Activated CD8-positive, alpha-beta memory T cell treated with anti-CD3 and anti-CD28 coated beads, Interleukin-2, amount 10 ng/mL, durations not matched to agents 7 days and 5 days (primary cell): Measurements from ENCODE around the gene FRZB. TPM values are rescaled to one million over a fixed set of nuclear protein-coding genes. Genes with fewer than 3 reads are reported as not detected.
"Not testable (repeated sequence)": the region's sequence is repeated elsewhere in the genome, so short reads cannot be mapped to it uniquely, and the experiment has no call there.

ENCODE experiments used
- ATAC-seq: fragments of 150-1000 bp; cut with Tn5 transposase; one replicate; pipeline ENCODE4 v1.10.0; 2021; ENCODE audit warnings: moderate library complexity
- CTCF ChIA-PET: fragments of 350-600 bp; sonication (Branson Sonifier 250); formaldehyde crosslinking; loops from one replicate; lab custom pipeline; 2021; ENCODE audit warnings: antibody characterized with exemption; lab: Charles Lee
- DNase-seq: peaks from one replicate; pipeline ENCODE4 v3.0.0-alpha.2; 2020
- H3K27ac Mint-ChIP-seq: one replicate; pipeline ENCODE4 v1.8.0; 2021; ENCODE audit warnings: mild to moderate bottlenecking, mixed read lengths
- H3K27me3 Mint-ChIP-seq: one replicate; pipeline ENCODE4 v1.8.0; 2021; ENCODE audit warnings: mixed read lengths
- H3K36me3 Mint-ChIP-seq: one replicate; pipeline ENCODE4 v1.8.0; 2021; ENCODE audit warnings: mild to moderate bottlenecking, mixed read lengths
- H3K4me1 Mint-ChIP-seq: one replicate; pipeline ENCODE4 v1.8.0; 2021; ENCODE audit warnings: mixed read lengths
- H3K4me3 Mint-ChIP-seq: one replicate; pipeline ENCODE4 v1.8.0; 2021; ENCODE audit warnings: mild to moderate bottlenecking, moderate library complexity, mixed read lengths
- H3K9me3 Mint-ChIP-seq: one replicate; pipeline ENCODE4 v1.8.0; 2022; ENCODE audit warnings: low read depth, mixed read lengths
- total RNA-seq, 2 experiments: library from RNA; stranded (reverse); gene quantifications; one replicate each; pipeline ENCODE4 v1.2.3, GENCODE V29; 2021

FRZB gene
- total RNA-seq, 2 experiments from 2014 or later: not detected

GRCh38 chr2:182880100-182880499, 13.7 kb upstream of the FRZB start:
- ATAC-seq, CTCF ChIA-PET, H3K4me1 Mint-ChIP-seq: not testable (repeated sequence)

GRCh38 chr2:182876653-182877052, 10.2 kb upstream of the FRZB start:
- DNase-seq, H3K4me1 Mint-ChIP-seq, H3K4me3 Mint-ChIP-seq, CTCF ChIA-PET, ATAC-seq, H3K27ac Mint-ChIP-seq, H3K36me3 Mint-ChIP-seq, H3K9me3 Mint-ChIP-seq: not testable (repeated sequence)
- H3K27me3 Mint-ChIP-seq: peaks cover 22% of the 10 kb centered on the region

More at GRCh38 chr2:182880100-182880499, 13.7 kb upstream of the FRZB start:
- not testable (repeated sequence) for H3K9me3 Mint-ChIP-seq, H3K36me3 Mint-ChIP-seq, DNase-seq, H3K4me3 Mint-ChIP-seq, H3K27ac Mint-ChIP-seq
- H3K27me3 Mint-ChIP-seq: peaks cover 21% of the 10 kb centered on the region

- CTCF ChIA-PET: no interaction called here
These were observed 3.8 kb upstream of the FRZB start for GRCh38 chr2:182870227-182870626.

GRCh38 chr2:182868054-182868796, 1.8 kb upstream of the FRZB start:
- Mint-ChIP-seq H3K27ac (no peak overlapping the region), H3K27me3 (peaks cover 75% of the 10 kb centered on the region), H3K4me3 (no peak overlapping the region), H3K4me1 (peaks cover 19% of the 10 kb centered on the region), H3K36me3 (no peaks in the 10 kb centered on the region), H3K9me3 (no peaks in the 10 kb centered on the region)
- DNase-seq (no peak), ATAC-seq (no peak)
- CTCF ChIA-PET: no interaction called here

More at GRCh38 chr2:182870227-182870626, 3.8 kb upstream of the FRZB start:
- H3K4me1 Mint-ChIP-seq: peaks cover 19% of the 10 kb centered on the region
- no peak overlapping the region for H3K27ac Mint-ChIP-seq
- no peak overlapping the region for H3K4me3 Mint-ChIP-seq
- peaks cover 5% of the 10 kb centered on the region for H3K9me3 Mint-ChIP-seq
- DNase-seq: no peak
- no peak for ATAC-seq
- peaks cover 59% of the 10 kb centered on the region for H3K27me3 Mint-ChIP-seq
- peaks cover 2% of the 10 kb centered on the region for H3K36me3 Mint-ChIP-seq

- Mint-ChIP-seq H3K36me3 (no peaks in the 10 kb centered on the region), H3K4me3 (no peak overlapping the region), H3K9me3 (no peaks in the 10 kb centered on the region), H3K4me1 (peaks cover 19% of the 10 kb centered on the region), H3K27me3 (peaks cover 82% of the 10 kb centered on the region), H3K27ac (no peak overlapping the region)
- no peak for ATAC-seq
- CTCF ChIA-PET: interaction anchor here (1.4 kb wide), 1 partner anchor 112 kb away, joined by 3 read pairs; no protein-coding TSS in a partner anchor
- no peak for DNase-seq
These were observed 1.1 kb upstream of the FRZB start for GRCh38 chr2:182867426-182868053.

GRCh38 chr2:182866095-182866460, 359 bp downstream of the FRZB start:
- CTCF ChIA-PET: interaction anchor here (1.4 kb wide), 1 partner anchor 114 kb away, joined by 3 read pairs; no protein-coding TSS in a partner anchor
- Mint-ChIP-seq H3K36me3 (no peaks in the 10 kb centered on the region), H3K27ac (no peak overlapping the region), H3K4me3 (peak overlapping the region; percentile 12), H3K27me3 (peaks cover 89% of the 10 kb centered on the region), H3K9me3 (no peaks in the 10 kb centered on the region), H3K4me1 (peaks cover 19% of the 10 kb centered on the region)
- DNase-seq (no peak), ATAC-seq (peak; percentile 40)

GRCh38 chr2:182864949-182865570, 1.4 kb downstream of the FRZB start:
- DNase-seq (no peak), ATAC-seq (no peak)
- Mint-ChIP-seq H3K4me1 (peaks cover 19% of the 10 kb centered on the region), H3K36me3 (no peaks in the 10 kb centered on the region), H3K4me3 (no peak overlapping the region), H3K27ac (no peak overlapping the region), H3K9me3 (no peaks in the 10 kb centered on the region), H3K27me3 (peaks cover 93% of the 10 kb centered on the region)
- CTCF ChIA-PET: no interaction called here

GRCh38 chr2:182863642-182864041, 2.8 kb downstream of the FRZB start:
- Mint-ChIP-seq H3K27ac (no peak overlapping the region), H3K36me3 (no peaks in the 10 kb centered on the region), H3K4me3 (no peak overlapping the region), H3K27me3 (peaks cover 82% of the 10 kb centered on the region), H3K9me3 (no peaks in the 10 kb centered on the region), H3K4me1 (peaks cover 19% of the 10 kb centered on the region)
- ATAC-seq: no peak
- CTCF ChIA-PET: no interaction called here
- no peak for DNase-seq

GRCh38 chr2:182862091-182862490, 4.3 kb downstream of the FRZB start:
- Mint-ChIP-seq H3K27ac (no peak overlapping the region), H3K27me3 (peaks cover 70% of the 10 kb centered on the region), H3K36me3 (no peaks in the 10 kb centered on the region), H3K9me3 (no peaks in the 10 kb centered on the region), H3K4me1 (peaks cover 11% of the 10 kb centered on the region), H3K4me3 (no peak overlapping the region)
- CTCF ChIA-PET: no interaction called here
- no peak for ATAC-seq
- DNase-seq: no peak

- CTCF ChIA-PET: interaction anchor here (0.7 kb wide), 1 partner anchor 1009 kb away, joined by 3 read pairs; no protein-coding TSS in a partner anchor
- H3K4me1 Mint-ChIP-seq: peaks cover 3% of the 10 kb centered on the region
- H3K4me3 Mint-ChIP-seq: no peak overlapping the region
- ATAC-seq: no peak
- no peaks in the 10 kb centered on the region for H3K36me3 Mint-ChIP-seq
- H3K9me3 Mint-ChIP-seq: no peaks in the 10 kb centered on the region
- DNase-seq: no peak
- H3K27ac Mint-ChIP-seq: no peak overlapping the region
- H3K27me3 Mint-ChIP-seq: peaks cover 69% of the 10 kb centered on the region
These were observed 5.6 kb downstream of the FRZB start for GRCh38 chr2:182860858-182861257.

GRCh38 chr2:182858671-182859070, 7.8 kb downstream of the FRZB start:
- no peaks in the 10 kb centered on the region for H3K9me3 Mint-ChIP-seq
- no peaks in the 10 kb centered on the region for H3K36me3 Mint-ChIP-seq
- no peaks in the 10 kb centered on the region for H3K4me1 Mint-ChIP-seq
- H3K27ac Mint-ChIP-seq: no peak overlapping the region
- H3K27me3 Mint-ChIP-seq: peaks cover 64% of the 10 kb centered on the region
- H3K4me3 Mint-ChIP-seq: no peak overlapping the region
- CTCF ChIA-PET: no interaction called here
- DNase-seq (no peak), ATAC-seq (no peak)

GRCh38 chr2:182855376-182855775, 11.1 kb downstream of the FRZB start:
- DNase-seq (no peak), ATAC-seq (no peak)
- H3K4me3 Mint-ChIP-seq: no peak overlapping the region
- CTCF ChIA-PET: no interaction called here
- H3K4me1 Mint-ChIP-seq: no peaks in the 10 kb centered on the region
- H3K36me3 Mint-ChIP-seq: no peaks in the 10 kb centered on the region
- H3K27me3 Mint-ChIP-seq: peaks cover 50% of the 10 kb centered on the region
- H3K27ac Mint-ChIP-seq: no peak overlapping the region
- no peaks in the 10 kb centered on the region for H3K9me3 Mint-ChIP-seq

- CTCF ChIA-PET: no interaction called here
- H3K27ac Mint-ChIP-seq: no peak overlapping the region
- no peaks in the 10 kb centered on the region for H3K4me1 Mint-ChIP-seq
- DNase-seq (no peak), ATAC-seq (no peak)
- no peaks in the 10 kb centered on the region for H3K9me3 Mint-ChIP-seq
- peaks cover 51% of the 10 kb centered on the region for H3K27me3 Mint-ChIP-seq
- H3K36me3 Mint-ChIP-seq: no peaks in the 10 kb centered on the region
- H3K4me3 Mint-ChIP-seq: no peak overlapping the region
These were observed 11.9 kb downstream of the FRZB start for GRCh38 chr2:182854375-182855105.
